K562 (cell line): ENCODE data around the gene MYO10. TPM values are rescaled to one million over a fixed set of nuclear protein-coding genes. Genes with fewer than 3 reads are reported as not detected.

Experiments used
- ATAC-seq: fragments of 200-7000 bp; cut with Tn5 transposase; 3 replicates; pipeline ENCODE4 v1.9.1; 2020; ENCODE audit warnings: moderate library complexity
- BruUV-seq: library from RNA; stranded (reverse); fragments of 400-500 nt; replicated peaks from 2 replicates; lab custom pipeline; 2021; lab: Mats Ljungman, UMichigan
- CTCF ChIA-PET: fragments of 300-600 bp; formaldehyde crosslinking; extraction: SDS; loops from one replicate; lab custom pipeline; 2021; ENCODE audit warnings: low intra/inter-chr PET ratio; lab: Yijun Ruan, JAX
- POLR2A ChIA-PET: fragments of 300-600, 350-650 bp; sonication (Branson Sonifier 250); formaldehyde crosslinking; extraction: SDS; loops from one replicate; lab custom pipeline; 2021; ENCODE audit warnings: antibody characterized with exemption, inconsistent platforms; lab: Yijun Ruan, JAX
- DNase-seq, 4 experiments: peaks; one replicate each; pipeline versions ENCODE4 v3.0.0 to v3.0.0-alpha.2; 2011 to 2018; ENCODE audit warnings: low spot score in 3 of 4, mixed read lengths in 3 of 4; ENCODE audit errors: extremely low read depth in 1 of 4
- FAIRE-seq: peaks from 2 replicates; lab custom pipeline; 2011; peaks lifted over from hg19 to GRCh38; lab: Jason Lieb, UNC
- H2AFZ ChIP-seq: 2 replicates; pipeline ENCODE4 v1.6.0; 2011; ENCODE audit warnings: low read depth, low read length, control low read depth, inconsistent platforms
- H3K27ac ChIP-seq: fragments of 200-600 bp; 3 replicates; pipeline ENCODE4 v1.8.0; 2011; ENCODE audit warnings: low read depth, mild to moderate bottlenecking, control low read depth, inconsistent platforms, low read length, moderate library complexity, mixed read lengths; ENCODE audit errors: extremely low read depth
- H3K27me3 ChIP-seq, 2 experiments: fragments of 300-600 bp in 1 of 2; 2 replicates in 1 of 2; 3 replicates in 1 of 2; pipeline versions ENCODE4 v1.6.0 to v1.8.0; 2011; ENCODE audit warnings: inconsistent platforms in 2 of 2, low read length in 2 of 2, mild to moderate bottlenecking in 1 of 2, mixed read lengths in 1 of 2, moderate library complexity in 1 of 2; ENCODE audit not compliant: control insufficient read depth in 2 of 2, insufficient read depth in 2 of 2
- H3K36me3 ChIP-seq: fragments of 300-600 bp; 3 replicates; pipeline ENCODE4 v1.8.0; 2011; ENCODE audit warnings: mild to moderate bottlenecking, low read length, inconsistent platforms; ENCODE audit not compliant: control insufficient read depth, insufficient read depth
- H3K4me1 ChIP-seq, 2 experiments: fragments of 200-600 bp in 1 of 2; replicated peaks in 1 of 2; 2 replicates in 1 of 2; 3 replicates in 1 of 2; pipeline versions ENCODE4 v1.5.1 to v1.8.0; 2011; ENCODE audit warnings: inconsistent platforms in 2 of 2, low read length in 2 of 2, mild to moderate bottlenecking in 1 of 2, mixed read lengths in 1 of 2, moderate library complexity in 1 of 2; ENCODE audit not compliant: control insufficient read depth in 2 of 2, insufficient read depth in 2 of 2
- H3K4me2 ChIP-seq: 2 replicates; pipeline ENCODE4 v1.6.1; 2011; ENCODE audit warnings: low read length, control low read depth, inconsistent platforms, mixed read lengths; ENCODE audit not compliant: insufficient read depth
- H3K4me3 ChIP-seq: fragments of 200-600 bp; sonication (generic), shearing (Covaris generic); 2 replicates; pipeline ENCODE4 v1.5.1; 2016; ENCODE audit warnings: control low read depth, inconsistent platforms
- H3K79me2 ChIP-seq: fragments of 200-600 bp; 3 replicates; pipeline ENCODE4 v1.8.0; 2011; ENCODE audit warnings: low read length, inconsistent platforms; ENCODE audit not compliant: control insufficient read depth, insufficient read depth
- H3K9ac ChIP-seq, 2 experiments: 2 replicates each; pipeline versions ENCODE4 v1.6.0 to v1.6.1; 2011; ENCODE audit warnings: low read depth in 2 of 2, low read length in 2 of 2, control low read depth in 1 of 2, inconsistent platforms in 1 of 2, mild to moderate bottlenecking in 1 of 2, mixed read lengths in 1 of 2; ENCODE audit not compliant: insufficient read depth in 1 of 2
- H3K9me1 ChIP-seq: one replicate; pipeline ENCODE4 v1.6.0; 2011; ENCODE audit warnings: inconsistent platforms, mild to moderate bottlenecking, low read length, moderate library complexity; ENCODE audit not compliant: control insufficient read depth, insufficient read depth
- H3K9me3 ChIP-seq: replicated peaks from 2 replicates; pipeline ENCODE4 v1.5.1; 2011; ENCODE audit warnings: low read depth, low read length, inconsistent platforms; ENCODE audit not compliant: control insufficient read depth, insufficient read depth
- H4K20me1 ChIP-seq: replicated peaks from 2 replicates; pipeline ENCODE4 v1.6.1; 2011; ENCODE audit warnings: low read length, inconsistent platforms, mixed read lengths; ENCODE audit not compliant: control insufficient read depth, insufficient read depth
- ATF1 ChIP-seq, 2 experiments: fragments of 450-650 bp in 1 of 2; IDR thresholded peaks; 2 replicates each; pipeline ENCODE4 v1.6.1; 2016; ENCODE audit warnings: missing compliant biosample characterization in 1 of 2, missing genetic modification characterization in 1 of 2
- CEBPG ChIP-seq, 3 experiments: fragments of 200-800 bp in 1 of 3; sonication (Bioruptor generic) in 1 of 3; sonication (generic) in 1 of 3; formaldehyde crosslinking in 1 of 3; IDR thresholded peaks in 2 of 3; conservative IDR thresholded peaks in 1 of 3; 2 replicates each; pipeline versions ENCODE4 v1.6.1 to v1.8.0; 2016 to 2022; ENCODE audit warnings: missing compliant biosample characterization in 2 of 3, missing genetic modification characterization in 2 of 3, mild to moderate bottlenecking in 1 of 3, missing genetic modification reagents in 1 of 3
- WGBS: fragments of 100-300 bp; shearing (Covaris generic); methylation state at CpG from one replicate; pipeline ENCODE4 v1.1.6; 2016; ENCODE audit warnings: low coverage, mixed read lengths; ENCODE audit not compliant: insufficient coverage; ENCODE audit errors: missing lambda C conversion rate; 5-methylcytosine and 5-hydroxymethylcytosine counted together
- in situ Hi-C: fragments of 300-500 bp; cut with MboI; formaldehyde crosslinking; loops from 4 replicates; pipeline ENCODE4 v1.15.0; 2018; ENCODE audit warnings: inconsistent platforms, mixed read lengths
- intact Hi-C: fragments of 100-400 bp; cut with micrococcal nuclease; formaldehyde crosslinking; loops from 2 replicates; pipeline ENCODE4 v1.14.2; 2022
- polyA plus RNA-seq, 8 experiments: library from polyadenylated mRNA; depleted of rRNA in 4 of 8; stranded (reverse) in 5 of 8; unstranded in 3 of 8; fragments of >200 nt; fragmentation: Nextera tagmentation in 2 of 8; fragmentation: Illumina TruSeq in 1 of 8; extraction: Ambion mirVana in 2 of 8; extraction: Trizol in 1 of 8; gene quantifications; 2 replicates each; pipeline versions ENCODE4 v1.2.1 to v1.2.3, GENCODE V29; 2011 to 2014; ENCODE audit warnings: inconsistent platforms in 1 of 8, missing spikeins in 1 of 8
- total RNA-seq, 7 experiments: library from RNA; depleted of rRNA in 6 of 7; stranded (reverse); fragments of >200 nt in 6 of 7; fragmentation: Illumina TruSeq in 2 of 7; extraction: Trizol in 2 of 7; gene quantifications; 2 replicates each; pipeline versions ENCODE4 v1.2.1 to v1.2.3, GENCODE V29; 2011 to 2021; ENCODE audit warnings: low replicate concordance in 1 of 7
- TF ChIP-seq, protein P1 (sequence below): sonication (generic); formaldehyde crosslinking; IDR thresholded peaks from 2 replicates; pipeline ENCODE4 v1.8.1; 2023; ENCODE audit warnings: mild to moderate bottlenecking, missing genetic modification reagents
- TF ChIP-seq, protein P2 (sequence below): sonication (generic); formaldehyde crosslinking; IDR thresholded peaks from 2 replicates; pipeline ENCODE4 v1.8.1; 2023; ENCODE audit warnings: missing genetic modification reagents, mild to moderate bottlenecking, borderline replicate concordance
- TF ChIP-seq, protein P3 (sequence below): fragments of 250-450 bp; sonication (Bioruptor Pico); IDR thresholded peaks from 2 replicates; pipeline ENCODE4 v1.9.0; 2021; ENCODE audit warnings: mild to moderate bottlenecking, inconsistent platforms

Gene MYO10
- total and polyA plus RNA-seq, 9 of the 15 experiments (the other 6 are each of a cell fraction or from before 2014, with no cell fraction given) = 0.04 to 0.24 TPM; not detected in 7

DNA sequence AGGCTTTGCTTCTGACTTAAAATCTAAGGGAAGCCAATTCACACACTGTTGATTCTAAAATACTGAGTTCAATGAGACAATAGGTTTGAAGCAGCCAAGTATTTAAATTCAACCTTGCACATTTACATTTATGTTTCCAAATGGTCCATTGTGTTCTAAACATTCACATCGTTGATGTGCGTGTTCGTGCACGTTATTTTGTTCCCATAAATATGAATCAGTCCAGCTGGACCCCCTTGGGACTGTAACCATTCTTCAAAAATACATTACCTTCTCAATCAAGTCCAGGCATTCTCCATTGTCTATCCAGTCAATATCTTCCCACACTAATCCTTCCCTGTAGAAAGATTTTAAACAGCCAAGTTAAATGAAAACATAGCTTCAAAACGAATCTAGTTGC, 172.9 kb downstream of the MYO10 start:
- CTCF ChIA-PET = no interaction called here
- no peak for DNase-seq
- Histone ChIP-seq H3K9me3 (no peaks in the 10 kb centered on the region), H3K9me1 (no peaks in the 10 kb centered on the region), H3K4me1 (no peaks in the 10 kb centered on the region), H3K4me3 (no peak overlapping the region), H3K9ac (no peak overlapping the region), H2AFZ (no peak overlapping the region), H4K20me1 (no peaks in the 10 kb centered on the region), H3K27me3 (peaks cover 3% of the 10 kb centered on the region in 2 experiments; a peak in 1 of 5 replicates), H3K79me2 (no peaks in the 10 kb centered on the region), H3K36me3 (no peaks in the 10 kb centered on the region), H3K4me2 (no peak overlapping the region), H3K27ac (no peak overlapping the region)
- FAIRE-seq = no peak
- no peak for ATAC-seq
- intact Hi-C loops = no loop called here
- POLR2A ChIA-PET = no interaction called here
- in situ Hi-C loops = no loop called here
- WGBS = 1% methylated on average over 5 of the region's 5 CpGs
- no TSS peak for BruUV-seq
- TF ChIP-seq, protein P1, sequence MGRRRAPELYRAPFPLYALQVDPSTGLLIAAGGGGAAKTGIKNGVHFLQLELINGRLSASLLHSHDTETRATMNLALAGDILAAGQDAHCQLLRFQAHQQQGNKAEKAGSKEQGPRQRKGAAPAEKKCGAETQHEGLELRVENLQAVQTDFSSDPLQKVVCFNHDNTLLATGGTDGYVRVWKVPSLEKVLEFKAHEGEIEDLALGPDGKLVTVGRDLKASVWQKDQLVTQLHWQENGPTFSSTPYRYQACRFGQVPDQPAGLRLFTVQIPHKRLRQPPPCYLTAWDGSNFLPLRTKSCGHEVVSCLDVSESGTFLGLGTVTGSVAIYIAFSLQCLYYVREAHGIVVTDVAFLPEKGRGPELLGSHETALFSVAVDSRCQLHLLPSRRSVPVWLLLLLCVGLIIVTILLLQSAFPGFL (CRISPR knock-in tag) = no peak
- TF ChIP-seq CEBPG (CRISPR knock-in tag; IDR thresholded peaks at IDR 0.05) = no peak
- TF ChIP-seq CEBPG (tag; conservative IDR thresholded peaks at IDR 0.05 in 1 of 2, IDR thresholded peaks at IDR 0.05 in 1 of 2) = no peak
- TF ChIP-seq, protein P2, sequence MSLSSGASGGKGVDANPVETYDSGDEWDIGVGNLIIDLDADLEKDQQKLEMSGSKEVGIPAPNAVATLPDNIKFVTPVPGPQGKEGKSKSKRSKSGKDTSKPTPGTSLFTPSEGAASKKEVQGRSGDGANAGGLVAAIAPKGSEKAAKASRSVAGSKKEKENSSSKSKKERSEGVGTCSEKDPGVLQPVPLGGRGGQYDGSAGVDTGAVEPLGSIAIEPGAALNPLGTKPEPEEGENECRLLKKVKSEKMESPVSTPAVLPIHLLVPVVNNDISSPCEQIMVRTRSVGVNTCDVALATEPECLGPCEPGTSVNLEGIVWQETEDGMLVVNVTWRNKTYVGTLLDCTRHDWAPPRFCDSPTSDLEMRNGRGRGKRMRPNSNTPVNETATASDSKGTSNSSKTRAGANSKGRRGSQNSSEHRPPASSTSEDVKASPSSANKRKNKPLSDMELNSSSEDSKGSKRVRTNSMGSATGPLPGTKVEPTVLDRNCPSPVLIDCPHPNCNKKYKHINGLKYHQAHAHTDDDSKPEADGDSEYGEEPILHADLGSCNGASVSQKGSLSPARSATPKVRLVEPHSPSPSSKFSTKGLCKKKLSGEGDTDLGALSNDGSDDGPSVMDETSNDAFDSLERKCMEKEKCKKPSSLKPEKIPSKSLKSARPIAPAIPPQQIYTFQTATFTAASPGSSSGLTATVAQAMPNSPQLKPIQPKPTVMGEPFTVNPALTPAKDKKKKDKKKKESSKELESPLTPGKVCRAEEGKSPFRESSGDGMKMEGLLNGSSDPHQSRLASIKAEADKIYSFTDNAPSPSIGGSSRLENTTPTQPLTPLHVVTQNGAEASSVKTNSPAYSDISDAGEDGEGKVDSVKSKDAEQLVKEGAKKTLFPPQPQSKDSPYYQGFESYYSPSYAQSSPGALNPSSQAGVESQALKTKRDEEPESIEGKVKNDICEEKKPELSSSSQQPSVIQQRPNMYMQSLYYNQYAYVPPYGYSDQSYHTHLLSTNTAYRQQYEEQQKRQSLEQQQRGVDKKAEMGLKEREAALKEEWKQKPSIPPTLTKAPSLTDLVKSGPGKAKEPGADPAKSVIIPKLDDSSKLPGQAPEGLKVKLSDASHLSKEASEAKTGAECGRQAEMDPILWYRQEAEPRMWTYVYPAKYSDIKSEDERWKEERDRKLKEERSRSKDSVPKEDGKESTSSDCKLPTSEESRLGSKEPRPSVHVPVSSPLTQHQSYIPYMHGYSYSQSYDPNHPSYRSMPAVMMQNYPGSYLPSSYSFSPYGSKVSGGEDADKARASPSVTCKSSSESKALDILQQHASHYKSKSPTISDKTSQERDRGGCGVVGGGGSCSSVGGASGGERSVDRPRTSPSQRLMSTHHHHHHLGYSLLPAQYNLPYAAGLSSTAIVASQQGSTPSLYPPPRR (CRISPR knock-in tag) = no peak
- TF ChIP-seq ATF1 (CRISPR knock-in tag; IDR thresholded peaks at IDR 0.05) = no peak
- TF ChIP-seq ATF1 (tag; IDR thresholded peaks at IDR 0.05) = no peak
- TF ChIP-seq, protein P3, sequence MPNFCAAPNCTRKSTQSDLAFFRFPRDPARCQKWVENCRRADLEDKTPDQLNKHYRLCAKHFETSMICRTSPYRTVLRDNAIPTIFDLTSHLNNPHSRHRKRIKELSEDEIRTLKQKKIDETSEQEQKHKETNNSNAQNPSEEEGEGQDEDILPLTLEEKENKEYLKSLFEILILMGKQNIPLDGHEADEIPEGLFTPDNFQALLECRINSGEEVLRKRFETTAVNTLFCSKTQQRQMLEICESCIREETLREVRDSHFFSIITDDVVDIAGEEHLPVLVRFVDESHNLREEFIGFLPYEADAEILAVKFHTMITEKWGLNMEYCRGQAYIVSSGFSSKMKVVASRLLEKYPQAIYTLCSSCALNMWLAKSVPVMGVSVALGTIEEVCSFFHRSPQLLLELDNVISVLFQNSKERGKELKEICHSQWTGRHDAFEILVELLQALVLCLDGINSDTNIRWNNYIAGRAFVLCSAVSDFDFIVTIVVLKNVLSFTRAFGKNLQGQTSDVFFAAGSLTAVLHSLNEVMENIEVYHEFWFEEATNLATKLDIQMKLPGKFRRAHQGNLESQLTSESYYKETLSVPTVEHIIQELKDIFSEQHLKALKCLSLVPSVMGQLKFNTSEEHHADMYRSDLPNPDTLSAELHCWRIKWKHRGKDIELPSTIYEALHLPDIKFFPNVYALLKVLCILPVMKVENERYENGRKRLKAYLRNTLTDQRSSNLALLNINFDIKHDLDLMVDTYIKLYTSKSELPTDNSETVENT (CRISPR knock-in tag) = no peak
